ENCODE measurements around the gene ALDH3A2.
"Not testable (repeated sequence)": the region's sequence is repeated elsewhere in the genome, so short reads cannot be mapped to it uniquely, and the experiment has no call there.

The ALDH3A2 gene

DNA sequence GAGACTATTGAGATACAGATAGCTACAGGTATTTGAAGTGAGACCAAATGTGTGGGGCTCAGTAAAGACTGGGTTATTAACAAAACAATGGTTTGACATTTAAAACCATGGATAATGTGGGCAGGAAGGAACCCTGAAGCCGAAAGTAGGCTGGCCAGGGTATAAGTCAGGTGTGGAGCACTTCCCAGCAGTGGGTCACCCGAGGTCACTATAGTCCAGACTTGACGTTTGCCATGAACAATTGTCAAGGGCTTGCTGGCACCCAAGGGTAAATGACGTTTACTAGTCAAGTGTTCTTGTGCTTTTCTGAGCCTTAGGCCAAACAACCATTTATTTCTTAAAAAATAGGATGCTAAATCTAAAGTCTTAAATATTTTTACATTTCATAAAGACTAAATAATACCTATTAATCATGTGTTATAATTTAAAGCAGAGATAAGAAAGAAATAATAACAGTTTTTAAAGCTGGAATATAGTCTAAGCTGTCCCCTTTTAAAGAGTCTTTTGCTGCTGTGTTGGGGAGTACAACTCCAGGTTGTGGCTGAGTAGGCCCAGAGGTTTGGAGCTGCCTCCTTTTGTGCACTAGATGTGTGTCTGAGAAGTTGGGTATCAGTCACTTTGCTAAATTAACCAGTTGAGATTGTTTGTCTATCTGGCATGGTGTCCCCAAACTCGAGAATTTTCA is 15.7 kb downstream of the ALDH3A2 start:
- Histone ChIP-seq H3K4me3 (replicated peaks; ENCODE audit: low read depth, low read length) (no peak overlapping the region), H3K36me3 (ENCODE audit: control insufficient read depth, insufficient read depth, low read length) (peaks cover 3% of the 10 kb centered on the region), H3K27me3 (replicated peaks; ENCODE audit: control insufficient read depth, insufficient read depth, low read length) (no peaks in the 10 kb centered on the region)
- no peak for DNase-seq (ENCODE audit: extremely low read depth, insufficient read length)
- TF ChIP-seq CTCF (IDR thresholded peaks at IDR 0.05; ENCODE audit: insufficient read depth, low read length, poor library complexity, severe bottlenecking), result no peak

DNA sequence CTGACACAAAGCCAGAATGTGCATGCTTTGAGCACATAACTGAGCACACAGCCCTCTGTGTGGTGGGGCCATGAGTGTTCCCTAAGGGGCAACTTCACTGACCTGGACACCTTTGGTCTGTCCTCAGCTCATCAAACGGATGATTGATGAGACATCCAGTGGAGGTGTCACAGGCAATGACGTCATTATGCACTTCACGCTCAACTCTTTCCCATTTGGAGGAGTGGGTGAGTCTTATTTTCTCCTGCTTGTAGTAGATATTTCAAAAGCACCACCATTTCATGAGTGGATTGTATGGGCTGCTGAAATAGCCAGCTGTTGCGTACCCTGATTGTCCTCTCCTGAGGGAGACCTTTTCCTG is 16.2 kb downstream of the ALDH3A2 start:
- Histone ChIP-seq H3K36me3 (ENCODE audit: control insufficient read depth, insufficient read depth, low read length) (peaks cover 3% of the 10 kb centered on the region), H3K27me3 (replicated peaks; ENCODE audit: control insufficient read depth, insufficient read depth, low read length) (no peaks in the 10 kb centered on the region), H3K4me3 (replicated peaks; ENCODE audit: low read depth, low read length) (no peak overlapping the region)
- no peak for DNase-seq (ENCODE audit: extremely low read depth, insufficient read length)
- TF ChIP-seq CTCF (IDR thresholded peaks at IDR 0.05; ENCODE audit: insufficient read depth, low read length, poor library complexity, severe bottlenecking), result no peak

- not testable (repeated sequence) for DNase-seq (ENCODE audit: extremely low read depth, insufficient read length); H3K27me3 ChIP-seq (replicated peaks; ENCODE audit: control insufficient read depth, insufficient read depth, low read length); H3K4me3 ChIP-seq (replicated peaks; ENCODE audit: low read depth, low read length); H3K36me3 ChIP-seq (ENCODE audit: control insufficient read depth, insufficient read depth, low read length)
These were observed 21.1 kb downstream of the ALDH3A2 start for GRCh38 chr17:19669680-19670079.

- Histone ChIP-seq H3K27me3 (replicated peaks; ENCODE audit: control insufficient read depth, insufficient read depth, low read length) (no peaks in the 10 kb centered on the region), H3K36me3 (ENCODE audit: control insufficient read depth, insufficient read depth, low read length) (no peaks in the 10 kb centered on the region), H3K4me3 (replicated peaks; ENCODE audit: low read depth, low read length) (no peak overlapping the region)
- no peak for DNase-seq (ENCODE audit: extremely low read depth, insufficient read length)
- no peak for TF ChIP-seq CTCF (IDR thresholded peaks at IDR 0.05; ENCODE audit: insufficient read depth, low read length, poor library complexity, severe bottlenecking)
These were observed 22.4 kb downstream of the ALDH3A2 start for GRCh38 chr17:19670908-19671307.

GRCh38 chr17:19671433-19671832 is 22.9 kb downstream of the ALDH3A2 start:
- TF ChIP-seq CTCF (IDR thresholded peaks at IDR 0.05; ENCODE audit: insufficient read depth, low read length, poor library complexity, severe bottlenecking), result no peak
- DNase-seq (ENCODE audit: extremely low read depth, insufficient read length), result no peak
- H3K36me3 ChIP-seq (ENCODE audit: control insufficient read depth, insufficient read depth, low read length), result no peaks in the 10 kb centered on the region
- no peak overlapping the region for H3K4me3 ChIP-seq (replicated peaks; ENCODE audit: low read depth, low read length)
- no peaks in the 10 kb centered on the region for H3K27me3 ChIP-seq (replicated peaks; ENCODE audit: control insufficient read depth, insufficient read depth, low read length)

- no peak for DNase-seq (ENCODE audit: extremely low read depth, insufficient read length)
- TF ChIP-seq CTCF (IDR thresholded peaks at IDR 0.05; ENCODE audit: insufficient read depth, low read length, poor library complexity, severe bottlenecking), result no peak
- H3K36me3 ChIP-seq (ENCODE audit: control insufficient read depth, insufficient read depth, low read length), result no peaks in the 10 kb centered on the region
- no peak overlapping the region for H3K4me3 ChIP-seq (replicated peaks; ENCODE audit: low read depth, low read length)
- no peaks in the 10 kb centered on the region for H3K27me3 ChIP-seq (replicated peaks; ENCODE audit: control insufficient read depth, insufficient read depth, low read length)
These were observed 23.6 kb downstream of the ALDH3A2 start for GRCh38 chr17:19672009-19672750.

Measured in GM06990 (cell line).